Upper lobe of left lung (tissue), 4 donors: Measurements from ENCODE around the gene RASSF5.

Experiments used
- CTCF ChIP-seq, 6 experiments: fragments of 450-650 bp in 4 of 6; fragments of 200-600 bp in 2 of 6; sonication (generic) in 2 of 6; IDR thresholded peaks; one replicate each; pipeline ENCODE4 v1.5.1; 2016 to 2019; ENCODE audit warnings: antibody characterized with exemption in 6 of 6
- EP300 ChIP-seq, 4 donors: sonication (generic); formaldehyde crosslinking; IDR thresholded peaks; one replicate each; pipeline ENCODE4 v1.5.1; 2017; ENCODE audit warnings: antibody characterized with exemption in 4 of 4, control low read depth in 2 of 4
- POLR2A ChIP-seq, 4 donors: fragments of 450-650 bp; IDR thresholded peaks; one replicate each; pipeline ENCODE4 v1.5.1; 2016 to 2017; ENCODE audit warnings: antibody characterized with exemption in 4 of 4, mild to moderate bottlenecking in 2 of 4
- POLR2AphosphoS5 ChIP-seq, 2 donors: sonication (generic); formaldehyde crosslinking; IDR thresholded peaks; one replicate each; pipeline ENCODE4 v1.5.1; 2017; ENCODE audit warnings: antibody characterized with exemption in 2 of 2

- TF ChIP-seq POLR2A (IDR thresholded peaks at IDR 0.05): no peak
- no peak for TF ChIP-seq CTCF (IDR thresholded peaks at IDR 0.05)
- TF ChIP-seq POLR2AphosphoS5 (IDR thresholded peaks at IDR 0.05): no peak
- TF ChIP-seq EP300 (IDR thresholded peaks at IDR 0.05): no peak
Measured at GRCh38 chr1:206547104-206547503, 39.8 kb downstream of the RASSF5 start.
